Liver (tissue), 3 donors: Measurements from ENCODE around the gene C3.

Source experiments
- EGR1 ChIP-seq, 2 donors: IDR thresholded peaks; 2 replicates each; pipeline ENCODE4 v1.6.1; 2016 to 2018; ENCODE audit warnings: antibody characterized with exemption in 2 of 2, low read depth in 2 of 2
- GABPA ChIP-seq, 2 donors: IDR thresholded peaks in 1 of 2; conservative IDR thresholded peaks in 1 of 2; 2 replicates each; pipeline ENCODE4 v1.6.1; 2016; ENCODE audit warnings: antibody characterized with exemption in 2 of 2, mild to moderate bottlenecking in 1 of 2, moderate library complexity in 1 of 2
- JUND ChIP-seq, 2 donors: IDR thresholded peaks; 2 replicates each; pipeline ENCODE4 v1.6.1; 2016; ENCODE audit warnings: antibody characterized with exemption in 2 of 2
- RAD21 ChIP-seq, 2 donors: IDR thresholded peaks; 2 replicates each; pipeline ENCODE4 v1.6.1; 2016; ENCODE audit warnings: antibody characterized with exemption in 2 of 2, mild to moderate bottlenecking in 2 of 2
- REST ChIP-seq: IDR thresholded peaks from 2 replicates; pipeline ENCODE4 v1.6.1; 2016; ENCODE audit warnings: antibody characterized with exemption, mild to moderate bottlenecking
- RXRA ChIP-seq, 2 donors: IDR thresholded peaks; 2 replicates each; pipeline ENCODE4 v1.6.1; 2017 to 2018; ENCODE audit warnings: antibody characterized with exemption in 2 of 2, mild to moderate bottlenecking in 1 of 2
- TAF1 ChIP-seq: conservative IDR thresholded peaks from 2 replicates; pipeline ENCODE4 v1.6.1; 2016; ENCODE audit warnings: antibody characterized with exemption, mild to moderate bottlenecking
- TF ChIP-seq, protein P1 (sequence below): fragments of 150-350 bp; IDR thresholded peaks from 2 replicates; pipeline ENCODE4 v1.5.1; 2017; ENCODE audit warnings: improper control_type of control experiment, low read depth, low read length; ENCODE audit not compliant: missing input control
- TF ChIP-seq, protein P2 (sequence below): IDR thresholded peaks from 2 replicates; pipeline ENCODE4 v1.6.1; 2016; ENCODE audit warnings: antibody characterized with exemption
- donor health status: healthy.
- donor health status: healthy.

DNA sequence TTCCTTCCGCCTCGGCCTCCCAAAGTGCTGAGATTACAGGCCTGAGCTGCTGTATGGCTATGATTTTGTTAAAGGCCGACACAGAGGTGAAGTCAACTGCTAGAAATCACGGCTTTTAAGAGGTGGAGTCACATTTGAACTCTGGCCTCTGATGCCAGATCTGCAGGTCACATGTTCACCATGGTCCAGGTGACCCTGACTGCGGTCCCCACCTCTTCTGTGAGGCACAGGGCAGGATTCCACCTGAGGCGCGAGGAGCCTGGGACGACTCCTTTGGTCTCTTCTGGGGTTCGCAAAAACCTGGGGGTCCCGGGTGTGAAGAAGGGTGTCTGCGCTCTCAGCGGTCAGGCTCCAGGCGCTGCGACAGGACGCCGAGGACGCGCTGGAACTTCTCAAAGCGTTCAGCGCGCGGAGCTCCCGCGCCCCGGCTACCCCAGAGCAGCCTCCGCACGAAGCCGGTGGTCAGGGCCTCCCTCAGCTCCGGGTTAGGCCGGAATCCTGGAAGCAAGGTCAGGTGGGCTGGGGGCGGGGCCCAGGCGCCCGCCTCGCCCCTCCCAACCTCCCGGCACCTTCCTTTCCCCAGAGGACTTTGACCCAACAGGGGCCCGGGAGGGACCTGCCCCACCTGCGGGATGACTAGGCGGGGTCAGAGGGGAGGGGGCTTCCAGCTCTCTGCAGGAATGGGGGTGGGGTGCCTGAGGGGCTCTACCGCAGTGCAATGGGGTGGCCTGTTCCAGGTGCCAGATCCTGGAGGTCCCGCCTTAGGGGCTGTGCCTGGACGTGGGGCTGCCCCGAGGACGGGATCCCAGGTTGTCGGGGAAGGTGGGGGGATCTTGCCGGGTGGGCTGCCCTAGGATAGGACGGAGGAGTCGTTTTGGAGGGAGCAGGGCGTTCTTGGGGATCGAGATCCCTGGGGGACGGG, 32.1 kb upstream of the C3 start:
- no peak for TF ChIP-seq REST
- TF ChIP-seq, protein P1, sequence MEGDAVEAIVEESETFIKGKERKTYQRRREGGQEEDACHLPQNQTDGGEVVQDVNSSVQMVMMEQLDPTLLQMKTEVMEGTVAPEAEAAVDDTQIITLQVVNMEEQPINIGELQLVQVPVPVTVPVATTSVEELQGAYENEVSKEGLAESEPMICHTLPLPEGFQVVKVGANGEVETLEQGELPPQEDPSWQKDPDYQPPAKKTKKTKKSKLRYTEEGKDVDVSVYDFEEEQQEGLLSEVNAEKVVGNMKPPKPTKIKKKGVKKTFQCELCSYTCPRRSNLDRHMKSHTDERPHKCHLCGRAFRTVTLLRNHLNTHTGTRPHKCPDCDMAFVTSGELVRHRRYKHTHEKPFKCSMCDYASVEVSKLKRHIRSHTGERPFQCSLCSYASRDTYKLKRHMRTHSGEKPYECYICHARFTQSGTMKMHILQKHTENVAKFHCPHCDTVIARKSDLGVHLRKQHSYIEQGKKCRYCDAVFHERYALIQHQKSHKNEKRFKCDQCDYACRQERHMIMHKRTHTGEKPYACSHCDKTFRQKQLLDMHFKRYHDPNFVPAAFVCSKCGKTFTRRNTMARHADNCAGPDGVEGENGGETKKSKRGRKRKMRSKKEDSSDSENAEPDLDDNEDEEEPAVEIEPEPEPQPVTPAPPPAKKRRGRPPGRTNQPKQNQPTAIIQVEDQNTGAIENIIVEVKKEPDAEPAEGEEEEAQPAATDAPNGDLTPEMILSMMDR: no peak
- TF ChIP-seq EGR1 (IDR thresholded peaks at IDR 0.05; ENCODE audit: low read depth in 2 of 2): no peak
- TF ChIP-seq, protein P2, sequence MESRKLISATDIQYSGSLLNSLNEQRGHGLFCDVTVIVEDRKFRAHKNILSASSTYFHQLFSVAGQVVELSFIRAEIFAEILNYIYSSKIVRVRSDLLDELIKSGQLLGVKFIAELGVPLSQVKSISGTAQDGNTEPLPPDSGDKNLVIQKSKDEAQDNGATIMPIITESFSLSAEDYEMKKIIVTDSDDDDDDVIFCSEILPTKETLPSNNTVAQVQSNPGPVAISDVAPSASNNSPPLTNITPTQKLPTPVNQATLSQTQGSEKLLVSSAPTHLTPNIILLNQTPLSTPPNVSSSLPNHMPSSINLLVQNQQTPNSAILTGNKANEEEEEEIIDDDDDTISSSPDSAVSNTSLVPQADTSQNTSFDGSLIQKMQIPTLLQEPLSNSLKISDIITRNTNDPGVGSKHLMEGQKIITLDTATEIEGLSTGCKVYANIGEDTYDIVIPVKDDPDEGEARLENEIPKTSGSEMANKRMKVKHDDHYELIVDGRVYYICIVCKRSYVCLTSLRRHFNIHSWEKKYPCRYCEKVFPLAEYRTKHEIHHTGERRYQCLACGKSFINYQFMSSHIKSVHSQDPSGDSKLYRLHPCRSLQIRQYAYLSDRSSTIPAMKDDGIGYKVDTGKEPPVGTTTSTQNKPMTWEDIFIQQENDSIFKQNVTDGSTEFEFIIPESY: peak; percentile 50
- no peak for TF ChIP-seq TAF1
- TF ChIP-seq RAD21 (IDR thresholded peaks at IDR 0.05): peak; percentile 22 to 26
- TF ChIP-seq GABPA (IDR thresholded peaks at IDR 0.05 in 1 of 2, conservative IDR thresholded peaks at IDR 0.05 in 1 of 2): peak in 1 of 2 donors; percentile 28
- peak in 1 of 2 donors; percentile 44 for TF ChIP-seq JUND (IDR thresholded peaks at IDR 0.05)
- TF ChIP-seq RXRA (IDR thresholded peaks at IDR 0.05): peak; percentile 67 to 78
